Activated CD4-positive, alpha-beta memory T cell treated with anti-CD3 and anti-CD28 coated beads, Interleukin-2, amount 10 ng/mL, durations not matched to agents 7 days and 5 days (primary cell): ENCODE data around the gene TWNK. TPM values are rescaled to one million over a fixed set of nuclear protein-coding genes. Genes with fewer than 3 reads are reported as not detected.
"Not testable (repeated sequence)": the region's sequence is repeated elsewhere in the genome, so short reads cannot be mapped to it uniquely, and the experiment has no call there.

Source experiments
- CTCF ChIA-PET: fragments of 350-600 bp; sonication (Branson Sonifier 250); formaldehyde crosslinking; loops from one replicate; lab custom pipeline; 2021; ENCODE audit warnings: antibody characterized with exemption, inconsistent platforms; lab: Charles Lee
- POLR2A ChIA-PET: fragments of 350-600 bp; sonication (Branson Sonifier 250); formaldehyde crosslinking; loops from one replicate; lab custom pipeline; 2021; ENCODE audit warnings: antibody characterized with exemption; lab: Charles Lee
- DNase-seq: peaks from one replicate; pipeline ENCODE4 v3.0.0-alpha.2; 2020
- H3K27ac Mint-ChIP-seq: one replicate; pipeline ENCODE4 v1.8.0; 2021; ENCODE audit warnings: mild to moderate bottlenecking, mixed read lengths
- H3K27me3 Mint-ChIP-seq: one replicate; pipeline ENCODE4 v1.8.0; 2021; ENCODE audit warnings: mixed read lengths
- H3K36me3 Mint-ChIP-seq: one replicate; pipeline ENCODE4 v1.8.0; 2021; ENCODE audit warnings: low read depth, mixed read lengths
- H3K4me1 Mint-ChIP-seq: one replicate; pipeline ENCODE4 v1.8.0; 2021; ENCODE audit warnings: mixed read lengths
- H3K4me3 Mint-ChIP-seq: one replicate; pipeline ENCODE4 v1.8.0; 2021; ENCODE audit warnings: mild to moderate bottlenecking, mixed read lengths
- H3K9me3 Mint-ChIP-seq: one replicate; pipeline ENCODE4 v1.8.0; 2021; ENCODE audit warnings: mixed read lengths
- total RNA-seq, 2 experiments: library from RNA; stranded (reverse); gene quantifications; one replicate each; pipeline ENCODE4 v1.2.3, GENCODE V29; 2021

TWNK gene
- total RNA-seq, 2 experiments from 2014 or later, result 6.4 to 7.1 TPM

- H3K4me1 Mint-ChIP-seq, result peaks cover 11% of the 10 kb centered on the region
- no peaks in the 10 kb centered on the region for H3K36me3 Mint-ChIP-seq
- no peaks in the 10 kb centered on the region for H3K27me3 Mint-ChIP-seq
- ChIA-PET POLR2A (no interaction called here), CTCF (interaction anchor here (1.0 to 1.4 kb wide), 4 partner anchors 12 to 46 kb away, joined by 3 to 5 read pairs (median 4); no protein-coding TSS in a partner anchor)
- no peak for DNase-seq
- H3K4me3 Mint-ChIP-seq, result peak overlapping the region; percentile 34
- H3K9me3 Mint-ChIP-seq, result no peaks in the 10 kb centered on the region
- H3K27ac Mint-ChIP-seq, result no peak overlapping the region
Measured at GRCh38 chr10:100968062-100968736, 19.1 kb upstream of the TWNK start.

- Mint-ChIP-seq H3K27ac (no peak overlapping the region), H3K4me3 (no peak overlapping the region), H3K27me3 (no peaks in the 10 kb centered on the region), H3K9me3 (no peaks in the 10 kb centered on the region), H3K36me3 (no peaks in the 10 kb centered on the region), H3K4me1 (peaks cover 11% of the 10 kb centered on the region)
- no peak for DNase-seq
- CTCF ChIA-PET, result interaction anchor here (1.0 kb wide), 1 partner anchor 45 kb away, joined by 5 read pairs; no protein-coding TSS in a partner anchor
- POLR2A ChIA-PET, result no interaction called here
Measured at GRCh38 chr10:100968863-100969186, 18.5 kb upstream of the TWNK start.

GRCh38 chr10:100969187-100970075 lies 17.9 kb upstream of the TWNK start, which contains the start of gene SEMA4G:
Gene SEMA4G, plus strand, starts transcription at chr10:100969504. Its CDS starts 3,409 bp downstream, at chr10:100972913.
- no peak within 1 kb of the TSS for H3K27ac Mint-ChIP-seq
- no peaks in the 10 kb centered on the region for H3K27me3 Mint-ChIP-seq
- peak within 1 kb of the TSS; percentile 34 for H3K4me3 Mint-ChIP-seq
- peaks cover 11% of the 10 kb centered on the region for H3K4me1 Mint-ChIP-seq
- no peaks in the 10 kb centered on the region for H3K9me3 Mint-ChIP-seq
- H3K36me3 Mint-ChIP-seq, result no peaks in the 10 kb centered on the region
- CTCF ChIA-PET, result interaction anchor here (0.8 to 1.0 kb wide), 3 partner anchors 20 to 45 kb away, joined by 3 to 4 read pairs (median 3); no protein-coding TSS in a partner anchor
- peak; percentile 29 for DNase-seq
- POLR2A ChIA-PET, result no interaction called here

- POLR2A ChIA-PET, result no interaction called here
- Mint-ChIP-seq H3K9me3 (no peaks in the 10 kb centered on the region), H3K4me3 (peak overlapping the region; percentile 2), H3K27ac (no peak overlapping the region), H3K4me1 (peaks cover 11% of the 10 kb centered on the region), H3K27me3 (no peaks in the 10 kb centered on the region), H3K36me3 (no peaks in the 10 kb centered on the region)
- DNase-seq, result peak; percentile 21
- CTCF ChIA-PET, result interaction anchor here (0.7 to 1.0 kb wide), 4 partner anchors 21 to 59 kb away, joined by 3 to 4 read pairs (median 3); no protein-coding TSS in a partner anchor
Measured at GRCh38 chr10:100970076-100970913, 17.0 kb upstream of the TWNK start.

GRCh38 chr10:100970914-100971811 lies 16.2 kb upstream of the TWNK start:
- Mint-ChIP-seq H3K36me3 (no peaks in the 10 kb centered on the region), H3K4me3 (no peak overlapping the region), H3K27me3 (no peaks in the 10 kb centered on the region), H3K9me3 (no peaks in the 10 kb centered on the region), H3K27ac (no peak overlapping the region), H3K4me1 (peaks cover 11% of the 10 kb centered on the region)
- DNase-seq, result peak; percentile 13
- ChIA-PET POLR2A (no interaction called here), CTCF (interaction anchor here (0.7 kb wide), 1 partner anchor 58 kb away, joined by 3 read pairs; no protein-coding TSS in a partner anchor)

GRCh38 chr10:100972115-100972903 lies 15.0 kb upstream of the TWNK start:
- Mint-ChIP-seq H3K4me3 (no peak overlapping the region), H3K4me1 (peaks cover 11% of the 10 kb centered on the region), H3K27me3 (no peaks in the 10 kb centered on the region), H3K36me3 (no peaks in the 10 kb centered on the region), H3K9me3 (no peaks in the 10 kb centered on the region), H3K27ac (peak overlapping the region; percentile 26)
- CTCF ChIA-PET, result interaction anchor here (1.3 kb wide), 1 partner anchor 25 kb away, joined by 4 read pairs; no protein-coding TSS in a partner anchor
- POLR2A ChIA-PET, result no interaction called here
- DNase-seq, result peak; percentile 12

- Mint-ChIP-seq H3K27me3 (no peaks in the 10 kb centered on the region), H3K4me3 (no peak overlapping the region), H3K9me3 (no peaks in the 10 kb centered on the region), H3K27ac (peak overlapping the region; percentile 26), H3K36me3 (no peaks in the 10 kb centered on the region), H3K4me1 (peaks cover 11% of the 10 kb centered on the region)
- DNase-seq, result peak; percentile 10
- ChIA-PET POLR2A (no interaction called here), CTCF (interaction anchor here (1.3 to 1.7 kb wide), 2 partner anchors 24 to 46 kb away, joined by 4 read pairs; no protein-coding TSS in a partner anchor)
Measured at GRCh38 chr10:100972904-100973535, 14.3 kb upstream of the TWNK start.

GRCh38 chr10:100975397-100975796 lies 11.9 kb upstream of the TWNK start:
- CTCF ChIA-PET, result interaction anchor here (1.9 kb wide), 1 partner anchor 23 kb away, joined by 6 read pairs; no protein-coding TSS in a partner anchor
- H3K27me3 Mint-ChIP-seq, H3K9me3 Mint-ChIP-seq, H3K36me3 Mint-ChIP-seq, H3K4me1 Mint-ChIP-seq, POLR2A ChIA-PET, H3K27ac Mint-ChIP-seq, H3K4me3 Mint-ChIP-seq: not testable (repeated sequence)
- peak; percentile 6 for DNase-seq

GRCh38 chr10:100976906-100977305 lies 10.4 kb upstream of the TWNK start:
- DNase-seq, result peak; percentile 4
- Mint-ChIP-seq H3K27ac (no peak overlapping the region), H3K4me3 (no peak overlapping the region), H3K27me3 (no peaks in the 10 kb centered on the region), H3K36me3 (no peaks in the 10 kb centered on the region), H3K9me3 (no peaks in the 10 kb centered on the region), H3K4me1 (no peaks in the 10 kb centered on the region)
- POLR2A ChIA-PET, result interaction anchor here (1.5 kb wide), 1 partner anchor 10 kb away, joined by 3 read pairs; the partner anchor contains the start of genes MRPL43 and TWNK
- CTCF ChIA-PET, result interaction anchor here (1.0 kb wide), 1 partner anchor 73 kb away, joined by 3 read pairs; no protein-coding TSS in a partner anchor

- H3K4me3 Mint-ChIP-seq, result no peak overlapping the region
- peaks cover 3% of the 10 kb centered on the region for H3K36me3 Mint-ChIP-seq
- ChIA-PET CTCF (interaction anchor here (1.0 kb wide), 1 partner anchor 73 kb away, joined by 3 read pairs; no protein-coding TSS in a partner anchor), POLR2A (interaction anchor here (1.5 kb wide), 1 partner anchor 10 kb away, joined by 3 read pairs; the partner anchor contains the start of genes MRPL43 and TWNK)
- no peak for DNase-seq
- H3K27ac Mint-ChIP-seq, result no peak overlapping the region
- H3K9me3 Mint-ChIP-seq, result no peaks in the 10 kb centered on the region
- H3K27me3 Mint-ChIP-seq, result no peaks in the 10 kb centered on the region
- no peaks in the 10 kb centered on the region for H3K4me1 Mint-ChIP-seq
Measured at GRCh38 chr10:100977436-100977835, 9.9 kb upstream of the TWNK start.
